ENCODE results near the gene ASB2.

ASB2 gene

GRCh38 chr14:93914278-93914677 lies 62.1 kb downstream of the ASB2 start:
- no peak overlapping the region for H3K4me3 ChIP-seq (ENCODE audit: low read depth, low read length)
- ChIA-PET POLR2A (no interaction called here), CTCF (no interaction called here)
- no peaks in the 10 kb centered on the region for H3K36me3 ChIP-seq (ENCODE audit: control insufficient read depth in 2 of 2, insufficient read depth in 1 of 2, low read length in 2 of 2)
- H3K27ac ChIP-seq (ENCODE audit: extremely low read depth, low read depth, low read length) = no peak overlapping the region
- H3K9me3 ChIP-seq (ENCODE audit: control insufficient read depth, insufficient read depth, low read depth, low read length) = no peaks in the 10 kb centered on the region
- no peak for TF ChIP-seq ZNF239 (tag by site-specific recombination; IDR thresholded peaks at IDR 0.05)
- no peaks in the 10 kb centered on the region for H3K4me1 ChIP-seq (ENCODE audit: control insufficient read depth, insufficient read depth, low read length)

- POLR2A ChIA-PET = no interaction called here
- H3K4me1 ChIP-seq (ENCODE audit: control insufficient read depth, insufficient read depth, low read length) = no peaks in the 10 kb centered on the region
Measured at GRCh38 chr14:93912782-93913181, 63.6 kb downstream of the ASB2 start.

More at GRCh38 chr14:93912782-93913181, 63.6 kb downstream of the ASB2 start:
- TF ChIP-seq ZXDB (tag by site-specific recombination; IDR thresholded peaks at IDR 0.05) (no peak), INSM2 (tag by site-specific recombination; IDR thresholded peaks at IDR 0.05) (no peak), HIC1 (tag by site-specific recombination; IDR thresholded peaks at IDR 0.05) (no peak), GLIS1 (tag by site-specific recombination; IDR thresholded peaks at IDR 0.05) (no peak), ZNF423 (tag by site-specific recombination; IDR thresholded peaks at IDR 0.05) (no peak), ZNF140 (tag by site-specific recombination; IDR thresholded peaks at IDR 0.05) (no peak), BCL11B (tag by site-specific recombination; IDR thresholded peaks at IDR 0.05; ENCODE audit: low read depth) (no peak), ZNF76 (tag by site-specific recombination; IDR thresholded peaks at IDR 0.05; ENCODE audit: borderline replicate concordance, low read depth) (no peak), ATF2 (tag by site-specific recombination; IDR thresholded peaks at IDR 0.05; ENCODE audit: low read depth) (no peak), ZNF626 (tag by site-specific recombination; IDR thresholded peaks at IDR 0.05) (no peak), KLF9 (tag by site-specific recombination; IDR thresholded peaks at IDR 0.05; ENCODE audit: low read depth) (no peak), ZNF645 (tag by site-specific recombination; IDR thresholded peaks at IDR 0.05) (no peak), ZNF707 (tag by site-specific recombination; IDR thresholded peaks at IDR 0.05) (no peak), ZNF510 (tag by site-specific recombination; IDR thresholded peaks at IDR 0.05; ENCODE audit: insufficient replicate concordance) (no peak), PATZ1 (tag by site-specific recombination; IDR thresholded peaks at IDR 0.05) (no peak), ZNF341 (tag by site-specific recombination; IDR thresholded peaks at IDR 0.05; ENCODE audit: low read depth) (no peak), FEZF1 (tag by site-specific recombination; IDR thresholded peaks at IDR 0.05) (no peak)
- Histone ChIP-seq H3K27ac (ENCODE audit: extremely low read depth, low read depth, low read length) (no peak overlapping the region), H3K9me3 (ENCODE audit: control insufficient read depth, insufficient read depth, low read depth, low read length) (no peaks in the 10 kb centered on the region), H3K36me3 (ENCODE audit: control insufficient read depth in 2 of 2, insufficient read depth in 1 of 2, low read length in 2 of 2) (no peaks in the 10 kb centered on the region), H3K4me3 (ENCODE audit: low read depth, low read length) (no peak overlapping the region)
- CTCF ChIA-PET = interaction anchor here (0.7 kb wide), 1 partner anchor 377 kb away, joined by 3 read pairs; no protein-coding TSS in a partner anchor

Data from HEK293 (cell line).